Ecto neural progenitor cell (in vitro differentiated cells): ENCODE measurements around the gene CXCR5.
A peak's percentile ranks its signal among the peaks of the same experiment; 100 is the strongest.

ENCODE experiments used
- DNase-seq: peaks from one replicate; pipeline ENCODE4 v3.0.0-alpha.2; 2018; ENCODE audit warnings: low spot score

The CXCR5 gene

DNA sequence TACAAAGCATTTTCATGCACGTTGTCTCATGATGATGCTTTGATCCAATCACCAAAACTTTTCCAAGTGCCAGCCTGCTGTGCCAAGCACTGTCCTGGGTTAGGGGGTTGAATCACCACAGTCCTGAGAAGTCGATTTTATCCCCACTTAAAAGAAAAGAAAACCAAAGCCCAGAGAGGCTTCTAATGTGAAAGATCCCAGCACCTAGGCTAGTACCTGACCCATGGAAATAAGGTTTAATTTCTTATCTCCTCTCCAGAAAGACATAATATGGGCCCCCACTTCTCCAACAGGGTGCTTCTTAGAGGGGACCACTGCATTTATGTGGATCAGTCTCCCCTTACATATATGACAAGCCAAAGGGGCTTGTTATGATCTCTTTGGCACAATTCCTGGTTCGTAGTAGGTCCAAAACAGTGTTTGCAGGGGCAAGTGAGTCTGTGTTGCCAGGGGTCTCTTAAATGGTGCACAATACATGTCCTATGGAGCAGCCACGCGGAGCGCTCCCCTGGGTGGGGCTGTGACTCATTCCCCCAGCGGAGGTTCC is 43.9 kb downstream of the CXCR5 start:
- no peak for DNase-seq

DNA sequence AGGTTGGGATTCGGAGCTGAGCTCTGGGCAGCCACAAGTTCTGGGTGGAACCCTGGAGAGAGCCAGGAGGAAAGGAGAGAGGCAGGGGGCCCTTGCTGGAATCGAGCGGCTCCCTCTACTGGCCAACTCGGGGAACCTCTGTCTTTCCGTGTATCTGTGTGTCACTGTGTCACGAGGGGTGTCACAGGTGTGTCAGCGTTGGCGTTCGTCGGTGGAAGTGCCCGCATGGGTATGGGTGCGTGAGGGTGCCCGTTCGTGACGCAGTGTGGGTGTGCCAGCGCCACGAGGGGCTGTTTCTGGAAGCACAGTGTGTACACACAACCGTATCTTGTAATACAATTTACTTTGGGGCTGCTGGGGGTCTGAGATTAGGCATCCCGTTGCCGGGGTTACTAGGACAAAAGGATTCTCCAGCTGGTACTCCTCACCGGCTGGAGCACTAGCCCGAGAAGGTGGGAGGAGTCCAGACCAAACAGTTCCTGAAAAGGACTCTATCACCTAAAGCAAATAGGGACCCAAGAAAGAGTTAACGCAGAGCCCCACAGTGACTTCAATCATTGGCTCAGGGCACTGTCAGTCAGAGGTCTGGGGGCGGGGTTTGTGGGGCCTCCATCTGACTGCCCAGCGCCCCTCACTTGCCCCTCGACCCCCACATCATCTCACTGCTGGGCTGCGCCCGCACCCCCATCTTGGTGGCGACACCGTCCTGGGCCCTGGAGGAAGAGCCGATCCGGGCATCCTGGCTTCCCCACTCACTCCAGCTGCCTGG is 44.6 kb downstream of the CXCR5 start:
- peak; percentile 92 for DNase-seq

DNA sequence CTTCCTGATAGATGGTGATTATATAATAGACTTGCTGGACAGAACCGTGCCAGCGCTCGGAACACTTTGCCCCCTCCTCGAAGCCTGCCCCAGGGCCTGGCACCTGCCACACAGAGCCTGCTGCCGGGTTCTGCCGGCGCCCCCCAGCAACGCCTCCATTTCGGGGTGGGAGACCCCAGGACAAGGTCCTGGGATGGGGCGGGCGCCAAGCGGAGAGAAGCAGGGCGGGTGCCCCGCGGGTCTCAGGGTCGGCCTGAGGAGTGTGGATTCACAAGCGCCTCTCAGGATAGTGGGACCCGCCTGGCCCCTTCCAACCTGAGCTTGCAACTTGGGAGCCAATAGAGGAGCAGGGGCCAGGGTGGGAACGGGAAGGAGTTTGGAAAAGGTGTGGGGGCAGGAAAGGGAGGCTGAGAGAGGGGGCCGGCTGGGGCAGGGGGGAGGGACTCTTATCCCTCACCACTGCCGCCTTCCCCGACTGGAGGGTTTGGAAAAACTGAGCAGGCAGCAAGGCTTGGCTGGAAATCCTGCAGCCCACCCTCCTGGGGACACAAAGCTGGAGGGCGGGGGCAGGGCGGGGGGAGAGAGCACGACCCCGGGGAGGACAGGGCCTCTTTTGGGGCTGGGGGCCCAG is 45.3 kb downstream of the CXCR5 start:
- DNase-seq: peak; percentile 91

DNA sequence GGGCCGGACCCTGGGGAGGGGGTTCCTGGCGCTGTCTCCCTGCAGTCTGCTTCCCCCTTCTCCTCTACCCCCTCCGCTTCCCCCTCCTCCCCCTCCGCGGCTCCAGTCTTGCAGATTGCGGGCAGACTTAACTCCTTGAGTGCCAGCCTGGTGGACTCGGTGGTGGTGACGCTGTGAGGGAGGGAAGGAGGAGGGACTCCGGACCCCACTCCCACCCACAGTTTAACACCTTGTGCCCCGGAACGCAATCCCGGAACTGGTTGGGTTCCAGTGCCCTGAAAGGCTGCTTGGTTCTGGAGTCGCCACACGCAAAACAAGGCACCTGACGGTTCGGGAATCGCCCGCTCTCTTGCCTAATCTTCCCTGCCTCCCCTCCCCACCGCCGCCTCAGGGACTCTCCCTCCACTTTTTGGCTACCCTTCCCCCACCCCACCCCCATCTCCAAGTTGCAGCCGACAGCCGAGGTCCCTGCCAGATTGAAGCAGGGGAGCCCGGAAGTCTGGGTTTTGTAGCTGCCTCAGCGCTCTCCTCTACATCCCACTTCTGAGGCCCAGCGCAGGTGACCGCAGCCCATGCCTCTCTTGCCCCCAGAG is 45.9 kb downstream of the CXCR5 start:
- DNase-seq: no peak

DNA sequence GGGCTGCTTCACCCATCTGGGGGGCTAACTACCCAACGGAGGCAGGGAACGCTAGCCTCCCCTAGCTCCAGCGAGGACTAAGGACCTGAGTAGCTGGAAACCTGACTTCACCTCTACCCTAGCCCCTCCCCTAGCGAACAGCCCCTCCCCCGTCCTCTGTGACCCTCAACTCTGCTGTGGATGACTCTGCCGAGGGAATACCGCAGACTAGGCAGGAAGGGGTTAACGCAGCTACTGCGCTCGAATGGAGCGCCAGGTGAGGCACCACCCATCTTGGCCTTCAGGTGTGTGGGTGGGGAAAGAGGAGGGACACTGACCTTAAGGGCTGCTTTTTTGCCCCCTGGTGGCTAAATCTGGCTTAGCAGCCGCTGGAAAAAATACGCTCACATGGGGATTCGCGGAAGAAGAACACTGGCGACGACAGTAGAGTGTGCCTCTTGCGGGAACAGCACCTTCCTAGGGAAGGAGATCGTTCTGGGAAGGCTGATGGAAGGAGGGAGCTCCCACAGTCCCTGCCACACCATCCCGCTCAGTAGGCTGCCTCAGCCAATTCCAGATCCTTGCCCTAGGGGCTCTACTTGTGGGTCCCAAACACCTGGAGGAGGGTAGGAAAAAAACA is 46.5 kb downstream of the CXCR5 start:
- DNase-seq: peak; percentile 87

DNA sequence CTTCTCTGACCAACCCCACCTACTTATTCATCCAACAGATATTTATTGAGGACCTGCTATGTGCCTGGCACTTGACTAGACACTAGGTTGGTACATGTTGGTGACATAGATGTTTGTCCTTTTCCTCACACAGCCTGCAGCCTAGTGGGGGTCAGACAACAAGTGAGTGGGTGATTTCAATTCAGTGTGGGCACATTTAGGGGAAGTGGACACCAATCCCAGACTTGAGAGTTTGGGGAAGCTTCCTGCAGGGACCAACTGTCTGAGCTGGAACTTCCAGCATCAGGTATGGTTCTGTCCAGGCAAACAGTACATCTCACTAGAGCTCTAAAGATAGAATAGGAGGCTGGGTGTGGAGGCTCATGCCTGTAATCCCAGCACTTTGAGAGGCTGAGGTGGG is 47.9 kb downstream of the CXCR5 start:
- DNase-seq: no peak

DNA sequence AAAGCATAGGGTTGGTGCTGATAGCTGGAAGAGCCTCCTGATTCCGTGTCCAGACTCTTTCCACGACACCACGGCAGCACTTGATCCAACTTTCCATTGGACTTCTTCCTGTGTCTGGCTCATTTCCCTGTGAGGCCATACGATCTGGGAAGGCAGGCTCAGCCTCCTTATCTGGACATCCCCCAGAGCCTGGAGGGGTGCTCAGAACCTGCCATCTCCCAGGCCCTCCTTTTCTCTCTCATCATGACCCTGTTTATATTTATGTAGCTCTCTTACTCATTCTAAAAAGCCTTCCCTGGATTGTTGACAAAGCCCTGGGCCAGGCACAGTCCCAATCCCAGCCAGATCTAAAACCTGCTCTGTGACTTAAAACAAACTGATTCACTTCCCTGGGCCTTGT is 49.8 kb downstream of the CXCR5 start:
- DNase-seq: no peak

DNA sequence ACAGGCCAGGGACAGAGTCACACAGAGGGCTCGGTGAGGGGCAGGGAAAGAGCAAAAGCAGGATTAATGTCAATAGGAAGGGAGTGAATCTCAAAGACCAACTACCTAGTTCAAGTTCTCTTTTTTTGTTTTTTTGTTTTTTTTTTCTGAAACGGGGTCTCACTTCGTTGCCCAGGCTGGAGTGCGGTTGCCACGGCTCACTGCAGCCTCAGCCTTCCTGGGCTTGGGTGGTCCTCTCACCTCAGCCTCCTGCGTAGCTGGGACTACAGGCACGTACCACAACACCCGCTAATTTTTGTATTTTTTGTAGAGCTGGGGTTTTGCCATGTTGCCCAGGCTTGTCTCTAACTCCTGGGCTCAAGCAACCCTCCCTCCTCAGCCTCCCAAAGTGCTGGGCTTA is 51.7 kb downstream of the CXCR5 start:
- no peak for DNase-seq

DNA sequence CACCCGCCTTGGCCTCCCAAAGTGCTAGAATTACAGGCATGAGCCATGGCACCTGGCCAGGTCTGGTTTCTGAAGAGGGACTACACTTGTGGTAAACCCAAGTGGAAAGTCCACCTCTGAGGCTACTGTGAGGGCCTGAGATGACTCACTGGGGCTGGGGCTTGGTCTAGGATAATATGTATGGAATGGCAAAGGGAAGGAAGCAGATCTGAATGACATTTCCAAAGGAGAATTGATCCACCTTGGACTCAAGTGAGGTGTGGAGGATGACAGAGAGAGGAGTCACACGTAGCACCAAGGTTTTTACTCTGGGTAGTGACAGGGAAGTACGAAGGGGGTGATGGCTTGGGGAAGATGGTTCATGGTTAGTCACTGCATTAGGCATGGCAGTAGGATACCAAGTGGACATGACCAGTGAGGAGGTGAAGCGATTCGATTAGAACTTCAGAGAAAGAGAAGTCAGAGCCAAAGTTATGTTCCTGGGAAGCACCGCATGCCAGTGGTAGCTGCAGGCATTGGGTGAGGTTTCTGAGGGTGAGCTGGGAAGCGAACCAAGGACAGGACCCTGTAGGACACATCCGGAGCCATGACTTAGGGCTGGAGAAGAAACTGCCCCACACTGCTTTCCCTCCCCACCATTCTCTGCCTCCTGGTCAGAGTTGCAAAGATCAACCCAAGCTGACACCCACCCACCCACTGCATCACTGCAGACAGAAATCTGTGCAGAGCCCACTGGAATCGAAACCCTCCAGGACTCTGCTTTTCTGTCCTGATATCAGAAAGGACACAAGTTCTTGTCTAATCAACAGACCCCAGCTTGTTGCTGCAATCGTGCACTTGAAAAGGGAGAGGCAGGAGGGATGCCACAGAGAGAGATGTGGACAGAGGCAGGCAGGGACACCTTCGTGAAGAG is 55.1 kb downstream of the CXCR5 start:
- no peak for DNase-seq

DNA sequence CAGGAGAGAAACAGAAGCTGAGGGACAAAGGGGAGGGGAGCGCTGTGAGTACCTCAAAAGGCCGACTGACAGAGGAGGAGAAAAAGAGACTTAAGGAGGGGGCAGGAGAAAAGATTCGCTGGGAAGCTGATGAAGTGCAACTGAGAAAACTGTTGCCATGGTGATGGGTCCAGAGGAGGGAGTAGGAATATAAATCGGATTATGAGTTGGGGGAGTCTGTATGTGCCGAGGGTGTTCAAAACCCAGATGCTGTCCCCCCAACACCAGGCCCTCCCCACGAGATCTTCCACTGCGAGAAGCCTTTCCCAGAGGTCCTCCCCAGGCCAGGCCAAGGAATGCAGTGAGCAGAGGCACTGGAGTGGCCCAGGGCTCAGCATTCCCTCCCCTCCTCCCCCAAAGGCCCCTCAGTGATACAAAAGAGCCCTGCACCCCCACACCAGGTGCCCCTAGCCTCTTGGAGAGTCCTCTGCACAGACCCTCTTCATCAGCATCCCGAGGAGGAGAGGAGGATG is 55.8 kb downstream of the CXCR5 start:
- DNase-seq: peak; percentile 45

DNA sequence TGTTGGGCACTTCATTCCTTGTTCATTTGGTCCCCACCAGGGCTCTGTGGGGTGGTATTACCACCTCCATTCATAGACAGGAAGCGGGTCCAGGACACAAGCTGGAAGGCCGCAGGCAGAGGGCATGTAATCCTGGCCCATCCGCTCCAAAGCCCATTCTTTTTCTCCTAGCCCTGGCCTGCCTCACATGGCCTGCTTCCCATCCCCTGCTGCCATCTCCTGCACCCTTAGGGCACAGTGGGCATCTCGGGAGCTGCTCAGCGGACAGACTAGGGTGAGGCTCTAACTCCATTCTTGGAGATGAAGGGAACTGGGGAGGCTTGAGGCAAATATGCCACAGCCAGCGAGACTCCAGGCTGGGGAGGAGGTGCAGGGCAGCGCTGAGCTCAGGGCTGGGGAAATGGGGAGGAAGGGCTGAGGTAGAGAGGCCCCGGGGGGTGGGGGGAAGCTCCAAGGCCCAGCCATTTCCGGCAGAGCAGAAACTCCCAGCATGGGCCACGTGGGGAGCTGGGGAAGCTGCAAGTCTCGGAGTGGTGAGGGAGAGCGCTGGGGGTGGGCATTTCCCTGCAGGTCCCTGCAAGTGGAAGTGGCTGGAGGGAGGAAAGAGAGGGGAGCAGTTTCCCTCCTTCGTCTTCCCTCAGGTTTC is 56.4 kb downstream of the CXCR5 start:
- peak; percentile 53 for DNase-seq

DNA sequence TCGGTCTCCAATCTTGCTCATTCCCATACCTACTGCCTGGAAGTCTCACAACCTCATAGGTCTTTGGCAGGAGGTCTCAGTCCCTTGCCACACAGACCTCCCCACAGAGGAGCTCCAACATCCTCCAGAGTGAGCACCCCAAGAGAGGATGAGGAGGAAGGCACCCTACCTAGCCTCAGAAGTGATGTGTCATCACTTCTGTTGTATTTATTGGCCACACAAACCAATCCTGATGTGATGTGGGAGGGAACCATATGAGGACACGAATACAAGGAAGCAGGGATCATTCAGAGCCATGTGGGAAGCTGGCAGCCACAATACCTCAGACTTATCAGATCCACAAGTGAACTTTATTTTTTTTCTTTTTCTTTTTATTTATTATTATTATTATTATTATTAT is 63.4 kb downstream of the CXCR5 start:
- no peak for DNase-seq
